HepG2 (cell line): ENCODE data around the gene SH3GLB2. TPM values are rescaled to one million over a fixed set of nuclear protein-coding genes. Genes with fewer than 3 reads are reported as not detected.

Experiments used
- ATAC-seq: fragments of 200-7000 bp; cut with Tn5 transposase; 3 replicates; pipeline ENCODE4 v1.9.1; 2020; ENCODE audit warnings: mild to moderate bottlenecking, moderate library complexity
- BruUV-seq: library from RNA; stranded (reverse); fragments of 400-500 nt; replicated peaks from 2 replicates; lab custom pipeline; 2021; lab: Mats Ljungman, UMichigan
- CTCF ChIA-PET: fragments of 300-600 bp; formaldehyde crosslinking; extraction: SDS; loops from one replicate; lab custom pipeline; 2021; ENCODE audit warnings: low total read pairs, inconsistent platforms, low intra/inter-chr PET ratio; lab: Yijun Ruan, JAX
- POLR2A ChIA-PET: fragments of 350-600 bp; sonication (Branson Sonifier 250); formaldehyde crosslinking; loops from one replicate; lab custom pipeline; 2020; ENCODE audit warnings: antibody characterized with exemption, inconsistent platforms; lab: Yijun Ruan, JAX
- DNase-seq: peaks from one replicate; pipeline ENCODE4 v3.0.0-alpha.2; 2015; ENCODE audit warnings: low spot score
- FAIRE-seq: peaks from 3 replicates; lab custom pipeline; 2011; peaks lifted over from hg19 to GRCh38; lab: Jason Lieb, UNC
- H2AFZ ChIP-seq: one replicate; pipeline ENCODE4 v1.6.1; 2011; ENCODE audit warnings: low read length, inconsistent platforms
- H3K27ac ChIP-seq: fragments of 300-600 bp; 3 replicates; pipeline ENCODE4 v1.8.0; 2011; ENCODE audit warnings: mixed run types, mild to moderate bottlenecking, mixed read lengths, low read length, inconsistent platforms; ENCODE audit not compliant: insufficient read depth; ENCODE audit errors: extremely low read length
- H3K27me3 ChIP-seq, 2 experiments: fragments of 200-600 bp in 1 of 2; 2 replicates in 1 of 2; 3 replicates in 1 of 2; pipeline versions ENCODE4 v1.6.0 to v1.8.0; 2011; ENCODE audit warnings: low read length in 2 of 2, mild to moderate bottlenecking in 2 of 2, moderate library complexity in 2 of 2, inconsistent platforms in 1 of 2; ENCODE audit not compliant: insufficient read depth in 2 of 2, control insufficient read depth in 1 of 2
- H3K36me3 ChIP-seq, 2 experiments: fragments of 200-600 bp in 1 of 2; replicated peaks in 1 of 2; 2 replicates in 1 of 2; 3 replicates in 1 of 2; pipeline versions ENCODE4 v1.5.1 to v1.8.0; 2011; ENCODE audit warnings: low read length in 2 of 2, inconsistent platforms in 1 of 2; ENCODE audit not compliant: insufficient read depth in 2 of 2, control insufficient read depth in 1 of 2
- H3K4me1 ChIP-seq: 2 replicates; pipeline ENCODE4 v1.5.1; 2012; ENCODE audit warnings: low read length, inconsistent platforms; ENCODE audit not compliant: insufficient read depth
- H3K4me2 ChIP-seq: 2 replicates; pipeline ENCODE4 v1.6.0; 2011; ENCODE audit warnings: low read depth, low read length, inconsistent platforms
- H3K4me3 ChIP-seq, 3 experiments: fragments of 200-600 bp in 1 of 3; sonication (generic), shearing (Covaris generic) in 1 of 3; replicated peaks in 1 of 3; 2 replicates each; pipeline ENCODE4 v1.5.1; 2011 to 2016; ENCODE audit warnings: low read length in 3 of 3, inconsistent platforms in 2 of 3, low read depth in 2 of 3, mild to moderate bottlenecking in 2 of 3, control low read depth in 1 of 3, mixed read lengths in 1 of 3; ENCODE audit not compliant: insufficient read depth in 1 of 3
- H3K79me2 ChIP-seq: one replicate; pipeline ENCODE4 v1.6.1; 2011; ENCODE audit warnings: low read length, inconsistent platforms; ENCODE audit not compliant: insufficient read depth
- H3K9ac ChIP-seq: 2 replicates; pipeline ENCODE4 v1.6.0; 2011; ENCODE audit warnings: mild to moderate bottlenecking, low read depth, low read length, inconsistent platforms; ENCODE audit not compliant: insufficient read depth
- H3K9me3 ChIP-seq: 2 replicates; pipeline ENCODE4 v1.5.1; 2012; ENCODE audit warnings: mild to moderate bottlenecking, low read length
- H4K20me1 ChIP-seq: 2 replicates; pipeline ENCODE4 v1.6.0; 2011; ENCODE audit warnings: inconsistent platforms, mild to moderate bottlenecking, low read length, moderate library complexity; ENCODE audit not compliant: insufficient read depth
- AGO2 ChIP-seq: fragments of 200-400 bp; formaldehyde crosslinking; optimal IDR thresholded peaks from 2 replicates; pipeline ENCODE3; 2017; ENCODE audit warnings: mild to moderate bottlenecking, low read depth, low read length, moderate library complexity
- ZNF790 ChIP-seq: sonication (generic); formaldehyde crosslinking; IDR thresholded peaks from 2 replicates; pipeline ENCODE4 v1.8.0; 2022; ENCODE audit warnings: missing genetic modification reagents, mild to moderate bottlenecking, borderline replicate concordance
- WGBS: methylation state at CpG from one replicate; pipeline ENCODE4 v1.1.6; 2017; ENCODE audit warnings: low lambda C conversion rate; 5-methylcytosine and 5-hydroxymethylcytosine counted together
- in situ Hi-C: cut with HindIII; loops from 2 replicates; pipeline ENCODE4 v1.10.0; 2017; ENCODE audit warnings: low pct_unique_long_range_greater_than_20kb; ENCODE audit not compliant: extremely low pct_ligation_motif_present
- intact Hi-C: fragments of 100-400 bp; cut with micrococcal nuclease; formaldehyde crosslinking; loops from one replicate; pipeline ENCODE4 v1.10.0; 2022; ENCODE audit not compliant: unreplicated experiment
- polyA plus RNA-seq, 8 experiments: library from polyadenylated mRNA; depleted of rRNA in 3 of 8; stranded (reverse) in 7 of 8; unstranded in 1 of 8; fragments of >200 nt; fragmentation: Illumina TruSeq in 4 of 8; extraction: Trizol in 4 of 8; gene quantifications; 2 replicates each; pipeline versions ENCODE4 v1.2.1 to v1.2.3, GENCODE V29; 2011 to 2016; ENCODE audit warnings: low read depth in 4 of 8, missing spikeins in 1 of 8, mixed read lengths in 1 of 8; ENCODE audit not compliant: insufficient read depth in 1 of 8
- total RNA-seq, 5 experiments: library from RNA; depleted of rRNA; stranded (reverse); fragments of >200 nt; fragmentation: Illumina TruSeq; extraction: Trizol; gene quantifications; 2 replicates each; pipeline ENCODE4 v1.2.3, GENCODE V29; 2016; ENCODE audit warnings: low read depth in 1 of 5
- TF ChIP-seq, protein P1 (sequence below): fragments of 450-650 bp; IDR thresholded peaks from 2 replicates; pipeline ENCODE4 v1.6.1; 2017; ENCODE audit warnings: mild to moderate bottlenecking
- TF ChIP-seq, protein P2 (sequence below): sonication (generic); formaldehyde crosslinking; IDR thresholded peaks from 2 replicates; pipeline ENCODE4 v1.8.1; 2023; ENCODE audit warnings: mild to moderate bottlenecking, inconsistent platforms, moderate library complexity, missing genetic modification reagents, borderline replicate concordance

SH3GLB2 gene
- total and polyA plus RNA-seq, 2 of the 13 experiments (the other 11 are each of a cell fraction or from before 2014, with no cell fraction given), result 24.0 to 40.6 TPM

DNA sequence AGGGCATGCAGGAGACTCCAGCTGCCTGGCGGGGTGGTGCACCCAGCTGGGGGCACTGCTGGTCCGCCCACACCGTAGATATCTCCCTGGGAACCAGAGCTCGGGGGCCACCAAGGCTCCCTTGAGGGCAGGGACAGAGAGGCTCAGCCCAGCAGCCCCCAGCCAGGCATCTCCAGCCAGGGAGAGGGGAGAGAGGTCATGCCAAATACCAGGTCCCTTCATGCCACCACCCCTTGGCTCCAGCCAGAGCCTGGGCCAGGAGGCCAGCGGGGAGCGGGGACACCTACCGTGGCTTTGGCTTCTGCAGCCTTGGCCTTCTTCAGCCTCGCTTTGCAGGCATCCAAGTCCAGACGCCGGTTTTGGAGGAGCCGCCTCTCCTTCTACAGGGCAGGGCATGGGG, 14.0 kb downstream of the SH3GLB2 start (continued):
- TF ChIP-seq, protein P1, sequence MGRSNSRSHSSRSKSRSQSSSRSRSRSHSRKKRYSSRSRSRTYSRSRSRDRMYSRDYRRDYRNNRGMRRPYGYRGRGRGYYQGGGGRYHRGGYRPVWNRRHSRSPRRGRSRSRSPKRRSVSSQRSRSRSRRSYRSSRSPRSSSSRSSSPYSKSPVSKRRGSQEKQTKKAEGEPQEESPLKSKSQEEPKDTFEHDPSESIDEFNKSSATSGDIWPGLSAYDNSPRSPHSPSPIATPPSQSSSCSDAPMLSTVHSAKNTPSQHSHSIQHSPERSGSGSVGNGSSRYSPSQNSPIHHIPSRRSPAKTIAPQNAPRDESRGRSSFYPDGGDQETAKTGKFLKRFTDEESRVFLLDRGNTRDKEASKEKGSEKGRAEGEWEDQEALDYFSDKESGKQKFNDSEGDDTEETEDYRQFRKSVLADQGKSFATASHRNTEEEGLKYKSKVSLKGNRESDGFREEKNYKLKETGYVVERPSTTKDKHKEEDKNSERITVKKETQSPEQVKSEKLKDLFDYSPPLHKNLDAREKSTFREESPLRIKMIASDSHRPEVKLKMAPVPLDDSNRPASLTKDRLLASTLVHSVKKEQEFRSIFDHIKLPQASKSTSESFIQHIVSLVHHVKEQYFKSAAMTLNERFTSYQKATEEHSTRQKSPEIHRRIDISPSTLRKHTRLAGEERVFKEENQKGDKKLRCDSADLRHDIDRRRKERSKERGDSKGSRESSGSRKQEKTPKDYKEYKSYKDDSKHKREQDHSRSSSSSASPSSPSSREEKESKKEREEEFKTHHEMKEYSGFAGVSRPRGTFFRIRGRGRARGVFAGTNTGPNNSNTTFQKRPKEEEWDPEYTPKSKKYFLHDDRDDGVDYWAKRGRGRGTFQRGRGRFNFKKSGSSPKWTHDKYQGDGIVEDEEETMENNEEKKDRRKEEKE, result no peak
- TF ChIP-seq ZNF790 (CRISPR knock-in tag), result no peak
- TF ChIP-seq, all 625 proteins: peak for 0

DNA sequence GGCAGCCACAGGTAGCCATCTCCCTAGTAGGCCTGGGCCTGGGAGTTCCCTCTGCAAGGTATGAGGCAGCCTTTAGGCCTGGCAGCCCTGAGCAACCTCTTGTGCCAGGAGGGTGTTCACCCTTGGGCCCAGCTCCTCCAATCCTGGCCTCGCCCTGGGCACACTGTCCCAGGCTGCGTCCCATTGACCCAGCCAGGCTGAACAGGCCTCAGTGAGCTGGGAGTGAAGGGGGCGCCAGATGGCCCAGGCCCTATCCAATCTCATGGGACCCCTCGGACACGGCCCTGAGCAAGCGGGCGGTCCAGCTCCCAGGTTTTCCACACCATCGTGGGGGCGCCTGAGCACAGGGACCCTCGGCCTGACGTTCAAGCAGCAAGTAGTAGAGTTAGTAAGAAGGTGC, 14.5 kb downstream of the SH3GLB2 start:
- Histone ChIP-seq H3K36me3 (peaks cover 9 to 17% of the 10 kb centered on the region in 2 experiments; a peak in 4 of 5 replicates), H3K79me2 (no peaks in the 10 kb centered on the region), H4K20me1 (no peaks in the 10 kb centered on the region), H3K4me1 (no peaks in the 10 kb centered on the region), H3K4me3 (no peak overlapping the region), H3K9ac (no peak overlapping the region), H3K4me2 (no peak overlapping the region), H3K27ac (no peak overlapping the region), H3K27me3 (no peaks in the 10 kb centered on the region), H2AFZ (no peak overlapping the region), H3K9me3 (no peaks in the 10 kb centered on the region)
- in situ Hi-C loops (no loop called here), intact Hi-C loops (no loop called here)
- ATAC-seq, result no peak
- no peak for FAIRE-seq
- CTCF ChIA-PET, result no interaction called here
- BruUV-seq, result no TSS peak
- TF ChIP-seq AGO2, result peak; percentile 25
- TF ChIP-seq, protein P2, sequence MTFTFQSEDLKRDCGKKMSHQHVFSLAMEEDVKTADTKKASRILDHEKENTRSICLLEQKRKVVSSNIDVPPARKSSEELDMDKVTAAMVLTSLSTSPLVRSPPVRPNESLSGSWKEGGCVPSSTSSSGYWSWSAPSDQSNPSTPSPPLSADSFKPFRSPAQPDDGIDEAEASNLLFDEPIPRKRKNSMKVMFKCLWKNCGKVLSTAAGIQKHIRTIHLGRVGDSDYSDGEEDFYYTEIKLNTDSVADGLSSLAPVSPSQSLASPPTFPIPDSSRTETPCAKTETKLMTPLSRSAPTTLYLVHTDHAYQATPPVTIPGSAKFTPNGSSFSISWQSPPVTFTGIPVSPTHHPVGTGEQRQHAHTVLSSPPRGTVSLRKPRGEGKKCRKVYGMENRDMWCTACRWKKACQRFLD (CRISPR knock-in tag), result no peak
- no peak for DNase-seq
- POLR2A ChIA-PET, result no interaction called here
- WGBS, result 95% methylated on average over 10 of the region's 11 CpGs
